HepG2 (cell line): ENCODE data around the gene HDAC3. TPM values are rescaled to one million over a fixed set of nuclear protein-coding genes. Genes with fewer than 3 reads are reported as not detected.
A peak's percentile ranks its signal among the peaks of the same experiment; 100 is the strongest.

Source experiments
- DBP ChIP-seq: sonication (generic); formaldehyde crosslinking; IDR thresholded peaks from 2 replicates; pipeline ENCODE4 v1.4.0; 2020; ENCODE audit warnings: missing genetic modification reagents; ENCODE audit errors: not compliant biosample characterization
- GRHL1 ChIP-seq: sonication (generic); formaldehyde crosslinking; conservative IDR thresholded peaks from 2 replicates; pipeline ENCODE4 v1.8.0; 2022; ENCODE audit warnings: missing genetic modification reagents
- HES4 ChIP-seq: sonication (generic); formaldehyde crosslinking; IDR thresholded peaks from 2 replicates; pipeline ENCODE4 v1.9.0; 2021; ENCODE audit warnings: mild to moderate bottlenecking, missing genetic modification reagents, borderline replicate concordance
- ISX ChIP-seq: sonication (generic); formaldehyde crosslinking; conservative IDR thresholded peaks from 2 replicates; pipeline ENCODE4 v1.5.0; 2020; ENCODE audit warnings: missing genetic modification reagents
- KDM6A ChIP-seq: IDR thresholded peaks from 2 replicates; pipeline ENCODE4 v1.6.1; 2016; ENCODE audit warnings: low read depth
- KLF13 ChIP-seq: sonication (generic); formaldehyde crosslinking; IDR thresholded peaks from 2 replicates; pipeline ENCODE4 v1.4.0; 2020; ENCODE audit warnings: mild to moderate bottlenecking, missing genetic modification reagents
- LBX2 ChIP-seq: sonication (generic); formaldehyde crosslinking; IDR thresholded peaks from 2 replicates; pipeline ENCODE4 v1.5.0; 2020; ENCODE audit warnings: missing genetic modification reagents, mild to moderate bottlenecking, borderline replicate concordance
- NFYC ChIP-seq: IDR thresholded peaks from 2 replicates; pipeline ENCODE4 v1.6.1; 2016; ENCODE audit warnings: missing genetic modification reagents, missing compliant biosample characterization
- NPAS2 ChIP-seq: sonication (generic); formaldehyde crosslinking; IDR thresholded peaks from 2 replicates; pipeline ENCODE4 v1.8.0; 2022; ENCODE audit warnings: mild to moderate bottlenecking, missing genetic modification reagents, borderline replicate concordance
- PHB2 ChIP-seq: fragments of 450-650 bp; IDR thresholded peaks from 2 replicates; pipeline ENCODE4 v1.6.1; 2018; ENCODE audit not compliant: partially characterized antibody
- PITX1 ChIP-seq: sonication (generic); formaldehyde crosslinking; IDR thresholded peaks from 2 replicates; pipeline ENCODE4 v1.5.1; 2020; ENCODE audit warnings: mild to moderate bottlenecking, missing genetic modification reagents
- PRDM10 ChIP-seq: sonication (generic); formaldehyde crosslinking; IDR thresholded peaks from 2 replicates; pipeline ENCODE4 v1.4.0; 2020; ENCODE audit warnings: low read depth, missing genetic modification reagents
- SAFB2 ChIP-seq: sonication (generic); formaldehyde crosslinking; IDR thresholded peaks from 2 replicates; pipeline ENCODE4 v1.5.1; 2020; ENCODE audit warnings: missing genetic modification reagents, low read depth, mild to moderate bottlenecking, borderline replicate concordance
- SNRNP70 ChIP-seq: fragments of 200-400 bp; formaldehyde crosslinking; IDR thresholded peaks from 2 replicates; pipeline ENCODE4 v1.6.1; 2017; ENCODE audit warnings: mild to moderate bottlenecking, low read depth, low read length, moderate library complexity
- TCF7L2 ChIP-seq: IDR thresholded peaks from 2 replicates; pipeline ENCODE4 v1.6.1; 2011; ENCODE audit warnings: mild to moderate bottlenecking, low read depth, low read length, moderate library complexity
- YEATS4 ChIP-seq: sonication (generic); formaldehyde crosslinking; IDR thresholded peaks from 2 replicates; pipeline ENCODE4 v1.4.0; 2020; ENCODE audit warnings: missing genetic modification reagents, borderline replicate concordance
- ZBTB21 ChIP-seq: sonication (generic); formaldehyde crosslinking; IDR thresholded peaks from 2 replicates; pipeline ENCODE4 v1.4.0; 2020; ENCODE audit warnings: missing genetic modification reagents
- ZBTB7A ChIP-seq: sonication (generic); formaldehyde crosslinking; IDR thresholded peaks from 2 replicates; pipeline ENCODE4 v1.8.0; 2022; ENCODE audit warnings: mild to moderate bottlenecking, missing genetic modification reagents
- ZNF121 ChIP-seq: sonication (generic); formaldehyde crosslinking; IDR thresholded peaks from 2 replicates; pipeline ENCODE4 v1.5.0; 2020; ENCODE audit warnings: mild to moderate bottlenecking, missing genetic modification reagents
- ZNF3 ChIP-seq: IDR thresholded peaks from 2 replicates; pipeline ENCODE4 v1.7.0; 2017; ENCODE audit warnings: inconsistent platforms
- ZNF430 ChIP-seq: sonication (generic); formaldehyde crosslinking; IDR thresholded peaks from 2 replicates; pipeline ENCODE4 v1.9.0; 2021; ENCODE audit warnings: mild to moderate bottlenecking, missing genetic modification reagents
- ZNF431 ChIP-seq: sonication (generic); formaldehyde crosslinking; IDR thresholded peaks from 2 replicates; pipeline ENCODE4 v1.9.0; 2022; ENCODE audit warnings: missing genetic modification reagents, low read depth, mild to moderate bottlenecking, borderline replicate concordance
- ZNF451 ChIP-seq: sonication (generic); formaldehyde crosslinking; IDR thresholded peaks from 2 replicates; pipeline ENCODE4 v1.5.0; 2020; ENCODE audit warnings: mild to moderate bottlenecking, missing genetic modification reagents
- ZNF598 ChIP-seq: sonication (generic); formaldehyde crosslinking; IDR thresholded peaks from 2 replicates; pipeline ENCODE4 v1.5.1; 2020; ENCODE audit warnings: mild to moderate bottlenecking, missing genetic modification reagents, borderline replicate concordance
- polyA plus RNA-seq, 8 experiments: library from polyadenylated mRNA; depleted of rRNA in 3 of 8; stranded (reverse) in 7 of 8; unstranded in 1 of 8; fragments of >200 nt; fragmentation: Illumina TruSeq in 4 of 8; extraction: Trizol in 4 of 8; gene quantifications; 2 replicates each; pipeline versions ENCODE4 v1.2.1 to v1.2.3, GENCODE V29; 2011 to 2016; ENCODE audit warnings: low read depth in 4 of 8, missing spikeins in 1 of 8, mixed read lengths in 1 of 8; ENCODE audit not compliant: insufficient read depth in 1 of 8
- total RNA-seq, 5 experiments: library from RNA; depleted of rRNA; stranded (reverse); fragments of >200 nt; fragmentation: Illumina TruSeq; extraction: Trizol; gene quantifications; 2 replicates each; pipeline ENCODE4 v1.2.3, GENCODE V29; 2016; ENCODE audit warnings: low read depth in 1 of 5

HDAC3 gene
- total and polyA plus RNA-seq, 2 of the 13 experiments (the other 11 are each of a cell fraction or from before 2014, with no cell fraction given) = 84.0 to 94.1 TPM

- TF ChIP-seq ZBTB21 (CRISPR knock-in tag) (no peak), LBX2 (CRISPR knock-in tag) (0 out of 2 replicates have a peak, but pooled peaks have one; percentile 40), GRHL1 (CRISPR knock-in tag) (no peak), PHB2 (no peak), SNRNP70 (no peak), ZNF430 (CRISPR knock-in tag) (no peak), HES4 (peak; percentile 71; the same call in 1 of the 2 replicates), DBP (no peak), PITX1 (CRISPR knock-in tag) (peak; percentile 65; the same call in 1 of the 2 replicates), ZNF598 (CRISPR knock-in tag) (no peak), ZNF3 (CRISPR knock-in tag) (no peak), ZNF121 (CRISPR knock-in tag) (peak; percentile 91), KLF13 (CRISPR knock-in tag) (peak; percentile 30; the same call in 1 of the 2 replicates), ZNF451 (peak; percentile 90; the same call in 1 of the 2 replicates), PRDM10 (CRISPR knock-in tag) (peak; percentile 100), TCF7L2 (no peak), NPAS2 (no peak), ISX (no peak), YEATS4 (CRISPR knock-in tag) (peak; percentile 85; the same call in 1 of the 2 replicates), ZBTB7A (CRISPR knock-in tag) (no peak), ZNF431 (peak; percentile 74; the same call in 1 of the 2 replicates), SAFB2 (CRISPR knock-in tag) (no peak; the same call in 1 of the 2 replicates), KDM6A (no peak), NFYC (CRISPR knock-in tag) (peak; percentile 71)
Measured at GRCh38 chr5:141618804-141619554, 17.7 kb downstream of the HDAC3 start, which contains the start of gene DIAPH1 (continued).
